ENCODE measurements around the gene ADAT3.
A peak's percentile ranks its signal among the peaks of the same experiment; 100 is the strongest.

The ADAT3 gene

DNA sequence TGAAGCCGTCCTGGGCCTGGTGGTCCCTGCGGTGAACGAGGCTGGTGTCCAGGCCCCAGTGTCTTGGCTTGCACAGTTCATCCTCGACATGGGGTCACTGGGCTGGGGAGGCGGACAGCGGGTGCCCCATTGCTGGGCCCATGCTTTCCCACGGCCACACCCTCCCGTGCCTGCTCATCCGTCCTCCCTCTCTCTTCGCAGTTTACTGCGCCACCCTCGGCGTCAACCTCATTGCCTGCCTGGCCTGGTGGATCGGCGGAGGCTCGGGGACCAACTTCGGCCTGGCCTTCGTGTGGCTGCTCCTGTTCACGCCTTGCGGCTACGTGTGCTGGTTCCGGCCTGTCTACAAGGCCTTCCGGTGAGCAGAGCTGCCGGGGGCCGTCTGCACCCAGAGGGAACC is 12.7 kb downstream of the ADAT3 start:
- no peak for DNase-seq

DNA sequence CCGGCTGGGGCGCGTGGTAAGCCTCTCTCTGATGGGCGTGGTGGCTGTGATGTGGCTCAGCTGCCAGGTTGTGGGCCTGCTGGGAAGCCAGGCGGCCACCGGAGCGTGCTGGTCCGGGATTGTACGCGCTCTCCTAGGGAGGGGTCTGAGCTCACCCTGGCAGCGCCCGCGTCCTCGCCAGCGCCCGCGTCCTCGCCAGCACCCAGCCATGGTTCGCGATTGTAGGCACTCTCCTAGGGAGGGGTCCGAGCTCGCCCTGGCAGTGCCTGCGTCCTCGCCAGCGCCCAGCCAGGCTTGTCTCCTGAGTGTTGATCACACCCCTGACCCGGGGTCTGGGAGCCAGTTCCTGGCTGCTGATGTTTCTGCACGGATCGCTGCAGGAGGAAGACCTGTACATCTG is 13.8 kb downstream of the ADAT3 start:
- no peak for DNase-seq

DNA sequence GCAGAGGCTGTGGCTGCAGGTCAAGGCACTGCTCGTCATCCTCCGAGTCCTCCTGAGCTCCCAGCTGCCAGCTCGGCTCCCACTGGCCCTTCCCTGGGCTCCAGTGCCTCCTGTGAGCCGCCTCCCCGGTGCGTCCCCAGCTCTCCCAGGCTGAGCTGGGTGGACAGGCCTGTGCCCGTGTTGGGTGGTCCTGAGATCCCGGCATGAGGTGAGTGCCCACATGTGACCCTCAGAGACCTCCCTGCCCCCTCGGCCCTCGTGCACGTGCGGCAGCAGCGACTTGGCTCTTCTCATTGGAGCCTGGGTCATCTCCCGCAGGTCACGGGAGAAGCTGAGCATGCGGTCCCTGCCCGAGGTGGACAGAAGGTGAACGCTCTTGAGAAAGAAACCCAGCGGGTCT is 15.4 kb downstream of the ADAT3 start:
- no peak for DNase-seq

DNA sequence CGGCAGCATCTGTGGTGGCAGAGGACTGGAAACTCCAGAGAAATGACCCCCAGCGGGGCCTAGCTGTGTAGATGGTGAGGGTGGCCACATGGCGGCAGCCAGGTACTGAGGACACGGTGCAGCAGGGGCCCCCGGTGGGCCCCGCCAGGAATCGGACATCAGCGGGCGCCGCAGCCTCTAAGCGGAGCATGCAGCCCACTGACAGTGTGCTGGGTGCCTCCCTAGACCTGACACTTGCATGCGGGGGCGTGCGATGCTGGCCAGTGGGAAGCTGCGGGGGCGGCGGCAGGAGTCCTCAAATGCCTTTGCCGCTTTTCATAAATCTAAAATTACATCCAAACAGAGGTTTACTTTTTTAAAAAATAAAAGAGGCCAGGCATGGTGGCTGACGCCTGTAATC is 16.1 kb downstream of the ADAT3 start:
- DNase-seq: no peak

DNA sequence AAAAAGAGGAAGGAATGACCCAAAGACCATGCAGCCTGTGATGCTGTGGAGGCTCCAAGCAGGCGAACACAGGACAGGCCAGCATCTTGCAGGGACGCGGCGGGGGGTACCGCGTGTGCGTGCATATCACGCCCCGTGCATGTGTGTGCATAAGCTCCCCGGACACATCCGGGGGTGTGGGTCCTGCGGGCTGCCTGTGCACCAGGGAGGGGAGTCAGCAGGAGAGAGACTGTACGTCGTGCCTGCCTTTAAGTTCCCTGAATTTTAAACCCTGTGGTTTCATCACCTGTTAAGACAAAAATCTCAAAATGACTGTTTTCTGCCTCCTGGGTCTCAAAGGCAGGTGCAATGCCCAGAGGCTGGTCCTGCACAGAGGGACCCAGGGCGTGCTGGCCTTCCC is 16.6 kb downstream of the ADAT3 start:
- no peak for DNase-seq

DNA sequence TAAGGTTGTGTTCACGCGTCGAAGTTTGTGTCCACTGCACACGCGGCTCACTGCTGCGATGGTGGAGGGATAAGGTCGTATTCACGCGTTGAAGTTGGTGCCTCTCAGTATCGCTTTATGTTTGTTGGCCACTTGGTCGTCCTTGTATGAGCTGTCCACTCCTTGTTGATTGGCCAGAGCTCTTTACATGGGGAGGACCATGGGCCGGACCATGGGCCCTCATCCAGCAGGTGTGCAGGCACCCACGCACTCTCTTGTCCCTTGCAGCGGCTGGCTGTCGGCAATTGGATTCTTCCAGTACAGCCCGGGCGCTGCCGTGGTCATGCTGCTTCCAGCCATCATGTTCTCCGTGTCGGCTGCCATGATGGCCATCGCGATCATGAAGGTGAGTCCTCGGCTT is 17.6 kb downstream of the ADAT3 start:
- DNase-seq: no peak

DNA sequence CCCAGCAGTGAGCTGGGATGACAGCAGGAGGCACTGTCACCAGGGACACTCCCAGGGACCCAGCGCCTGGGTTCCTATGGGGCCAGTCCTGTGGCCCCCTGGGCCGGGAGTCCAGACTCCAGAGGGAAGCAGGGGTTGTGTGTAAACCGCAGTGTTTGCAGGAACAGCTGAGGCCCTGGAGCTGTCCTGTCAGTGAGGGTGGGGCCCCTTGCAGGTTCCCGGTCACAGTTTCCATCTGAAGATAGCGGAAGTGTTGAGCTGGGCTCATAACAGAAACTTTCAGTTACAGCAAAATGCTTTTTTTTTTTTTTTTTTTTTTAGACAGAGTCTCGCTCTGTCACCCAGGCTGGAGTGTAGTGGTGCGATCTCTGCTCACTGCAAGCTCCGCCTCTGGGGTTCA is 18.1 kb downstream of the ADAT3 start:
- no peak for DNase-seq

DNA sequence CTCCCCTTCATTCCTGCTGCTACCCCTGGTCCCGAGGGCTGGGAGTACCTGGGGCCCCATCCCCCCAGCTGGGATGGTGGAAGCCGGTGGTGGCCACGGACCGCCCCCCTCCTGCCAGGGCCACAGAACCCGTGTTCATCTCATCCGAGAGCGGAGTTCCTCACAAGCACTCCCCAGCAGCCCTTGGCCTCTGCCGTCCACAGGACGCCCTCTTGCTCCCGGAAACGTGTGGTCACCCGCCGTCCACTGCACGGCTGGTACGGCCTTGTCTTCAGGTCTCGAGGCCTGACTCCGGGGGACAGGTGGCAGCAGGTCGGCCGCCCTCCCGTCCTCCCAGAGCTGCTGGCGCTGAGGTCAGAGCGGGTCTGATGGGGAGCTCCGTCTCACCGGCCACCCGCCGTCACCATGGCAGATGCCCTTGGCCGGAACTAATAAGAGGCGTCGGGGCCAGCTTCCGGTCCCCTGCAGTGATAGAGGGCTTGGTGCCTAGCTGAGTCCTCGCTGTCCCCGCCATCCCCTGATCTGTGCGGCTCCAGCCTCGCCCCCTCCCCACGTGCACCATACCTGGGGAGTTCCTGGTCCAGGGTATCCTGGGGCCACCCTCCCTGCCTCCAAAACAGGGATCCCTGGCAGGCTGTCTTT is 19.2 kb downstream of the ADAT3 start:
- DNase-seq: no peak

DNA sequence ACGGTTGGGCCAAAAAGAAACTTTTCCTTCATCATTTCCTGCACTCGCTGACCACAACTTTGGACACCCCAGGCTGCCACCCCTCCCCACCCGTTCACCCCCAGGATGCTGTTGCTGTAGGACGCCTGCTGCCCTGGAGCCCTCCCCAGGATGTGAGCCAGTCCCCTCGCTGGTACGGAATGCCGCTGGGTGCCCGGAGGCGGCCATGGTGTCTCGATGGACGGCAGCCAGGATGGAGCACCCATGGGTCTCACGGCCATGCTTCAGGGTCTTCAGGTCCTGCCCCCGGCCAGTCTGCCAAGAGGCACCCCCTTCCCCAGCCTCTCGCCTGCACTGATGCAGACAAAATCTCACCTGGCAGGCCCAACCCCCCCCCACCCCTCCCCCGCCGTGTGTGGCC is 20.3 kb downstream of the ADAT3 start:
- DNase-seq: no peak

DNA sequence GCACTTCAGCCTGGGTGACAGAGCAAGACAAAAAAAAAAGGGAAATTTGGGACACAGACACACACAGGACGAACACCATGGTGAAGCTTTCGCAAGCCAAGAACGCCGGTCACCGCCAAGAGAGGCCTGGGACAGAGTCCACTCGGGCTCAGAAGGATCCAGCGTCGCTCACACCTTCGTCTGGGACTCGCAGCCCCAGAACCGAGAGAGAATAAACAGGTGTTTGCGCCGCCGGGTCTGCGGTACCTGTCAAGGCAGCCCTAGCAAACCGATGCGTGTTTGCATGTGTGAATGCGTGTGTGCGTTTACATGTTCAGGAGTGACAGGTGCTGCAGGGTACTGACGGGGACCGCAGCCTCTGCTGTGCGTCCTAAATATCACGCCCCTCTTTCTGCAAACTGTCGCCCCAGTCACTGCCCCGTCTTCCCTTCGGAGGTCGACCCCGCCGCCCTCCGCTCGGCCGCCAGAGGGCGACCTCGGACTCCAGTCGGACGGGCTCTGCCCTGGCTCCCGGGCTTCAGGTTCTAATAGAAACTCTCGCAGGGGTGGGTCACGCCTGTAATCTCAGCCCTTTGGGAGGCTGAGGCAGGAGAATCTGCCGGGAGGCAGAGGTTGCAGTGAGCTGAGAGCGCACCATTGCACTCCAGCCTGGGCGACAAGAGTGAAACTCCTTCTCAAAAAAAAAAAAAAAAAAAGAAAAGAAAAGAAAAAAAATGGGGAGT is 24.0 kb downstream of the ADAT3 start:
- DNase-seq: peak; percentile 31

DNA sequence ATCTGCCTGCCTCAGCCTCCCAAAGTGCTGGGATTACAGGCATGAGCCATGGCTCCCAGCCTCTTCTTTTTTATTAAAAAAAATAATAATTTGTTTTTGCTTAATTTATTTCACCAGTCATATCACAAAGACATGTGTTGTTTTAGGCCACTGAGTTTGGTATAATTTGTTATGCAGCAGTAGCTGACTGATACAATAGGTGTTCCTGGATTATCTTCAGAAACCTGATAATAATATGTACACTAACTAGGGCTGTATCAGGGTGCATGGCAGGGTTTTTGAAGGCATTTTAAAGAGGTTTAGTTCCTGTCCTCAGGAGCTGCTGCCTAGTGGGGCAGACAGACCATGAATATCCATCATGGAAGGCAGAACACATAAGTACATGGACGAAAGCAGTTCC is 26.2 kb downstream of the ADAT3 start:
- no peak for DNase-seq

DNA sequence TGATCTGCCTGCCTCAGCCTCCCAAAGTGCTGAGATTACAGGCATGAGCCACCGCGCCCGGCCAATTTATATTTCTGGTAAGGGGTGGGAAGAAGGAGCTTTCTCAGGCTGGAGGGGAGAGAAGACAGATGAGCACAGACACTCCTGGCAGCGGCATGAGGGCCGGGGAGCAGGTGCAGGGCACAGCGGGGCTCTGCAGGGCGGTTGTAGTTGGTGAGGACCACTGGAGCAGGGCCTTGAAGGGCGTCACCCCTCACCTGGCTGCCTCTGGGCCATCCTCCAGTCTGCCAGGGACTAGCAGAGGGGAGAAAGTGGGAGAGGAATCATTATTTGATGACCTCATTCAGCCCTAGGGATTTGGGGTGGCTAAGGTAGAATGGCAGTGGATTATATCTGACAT is 27.2 kb downstream of the ADAT3 start:
- DNase-seq: no peak

DNA sequence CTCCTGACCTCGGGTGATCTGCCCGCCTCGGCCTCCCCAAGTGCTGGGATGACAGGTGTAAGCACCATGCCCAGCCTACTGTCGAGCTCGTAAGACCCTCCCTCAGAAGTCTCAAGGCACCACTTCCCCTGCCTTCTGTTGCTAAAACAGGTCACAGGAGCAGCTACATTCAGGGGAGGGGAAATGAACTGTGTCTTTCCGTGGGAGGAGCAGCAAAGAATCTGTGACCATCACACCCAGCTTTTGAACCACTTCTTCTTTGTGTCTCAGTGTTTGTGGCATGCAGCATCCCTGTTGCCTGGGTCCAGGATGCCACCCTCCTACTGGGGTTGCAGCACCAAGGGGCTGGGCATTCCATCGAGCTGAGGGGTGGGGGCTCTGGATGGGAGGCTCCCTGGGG is 28.0 kb downstream of the ADAT3 start:
- no peak for DNase-seq

DNA sequence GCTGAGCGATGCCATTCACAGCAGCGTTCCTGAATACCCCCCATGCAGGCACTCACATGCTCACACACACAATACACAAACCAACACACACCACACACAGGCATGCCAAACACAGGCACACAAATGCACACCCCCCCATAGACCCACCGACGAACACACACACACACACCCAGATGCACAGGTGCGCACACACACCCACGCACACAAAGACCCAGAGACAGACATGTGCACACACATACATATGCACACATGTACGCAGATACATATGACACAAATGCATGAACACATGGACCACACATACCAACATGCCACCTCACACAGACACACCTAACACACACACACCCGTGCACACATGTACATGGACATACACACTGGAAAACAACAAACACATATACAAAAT is 28.7 kb downstream of the ADAT3 start:
- no peak for DNase-seq

DNA sequence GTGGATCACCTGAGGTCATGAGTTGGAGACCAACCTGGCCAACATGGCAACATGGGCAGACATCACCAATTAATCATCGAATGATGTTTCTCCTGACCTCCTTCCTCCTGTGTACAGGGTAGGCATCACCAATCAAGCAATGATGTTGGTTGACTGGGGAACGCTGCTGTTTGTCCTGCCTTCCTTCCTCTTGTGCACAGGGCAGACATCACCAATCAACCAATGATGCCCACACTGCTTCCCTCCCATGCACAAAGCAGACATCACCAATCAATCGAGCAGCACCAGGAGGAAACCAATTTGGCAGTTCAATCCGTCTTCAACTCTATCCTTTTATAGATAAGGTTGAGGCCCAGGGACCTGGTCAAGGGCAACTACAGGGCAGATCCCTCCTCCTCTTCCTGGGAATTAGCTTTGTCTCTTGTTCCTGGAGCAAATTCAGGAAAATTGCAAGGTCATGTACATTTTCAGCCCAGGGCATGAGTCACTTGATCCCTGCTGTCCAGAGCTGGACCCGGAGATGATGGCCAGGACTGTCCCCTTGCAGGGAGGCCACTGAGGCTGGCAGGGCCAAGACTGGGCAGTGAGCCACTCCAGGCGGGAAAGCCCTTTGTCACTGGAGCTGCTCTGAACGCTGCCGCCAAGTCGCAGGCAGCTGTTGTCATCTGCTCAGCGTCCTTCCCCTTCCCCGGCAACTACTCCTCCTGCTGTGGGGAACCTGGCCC is 30.4 kb downstream of the ADAT3 start:
- DNase-seq: no peak

DNA sequence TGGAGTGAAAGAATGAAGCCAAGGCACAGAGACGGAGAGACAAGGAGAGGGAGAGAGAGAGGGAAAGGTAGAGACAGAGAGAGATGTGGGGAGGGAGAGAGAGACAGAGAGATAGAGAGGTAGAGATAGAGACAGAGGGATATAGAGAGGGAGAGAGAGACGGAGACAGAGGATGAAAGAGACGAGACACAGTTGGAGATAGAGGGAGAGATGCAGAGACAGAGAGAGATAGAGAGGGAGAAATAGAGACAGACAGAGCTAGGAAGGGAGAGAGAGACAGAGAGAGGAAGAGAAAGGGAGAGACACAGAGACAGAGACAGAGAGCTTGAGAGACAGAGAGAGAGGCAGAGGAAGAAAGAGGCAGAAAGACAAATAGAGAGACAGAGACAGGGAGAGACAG is 31.2 kb downstream of the ADAT3 start:
- DNase-seq: no peak

DNA sequence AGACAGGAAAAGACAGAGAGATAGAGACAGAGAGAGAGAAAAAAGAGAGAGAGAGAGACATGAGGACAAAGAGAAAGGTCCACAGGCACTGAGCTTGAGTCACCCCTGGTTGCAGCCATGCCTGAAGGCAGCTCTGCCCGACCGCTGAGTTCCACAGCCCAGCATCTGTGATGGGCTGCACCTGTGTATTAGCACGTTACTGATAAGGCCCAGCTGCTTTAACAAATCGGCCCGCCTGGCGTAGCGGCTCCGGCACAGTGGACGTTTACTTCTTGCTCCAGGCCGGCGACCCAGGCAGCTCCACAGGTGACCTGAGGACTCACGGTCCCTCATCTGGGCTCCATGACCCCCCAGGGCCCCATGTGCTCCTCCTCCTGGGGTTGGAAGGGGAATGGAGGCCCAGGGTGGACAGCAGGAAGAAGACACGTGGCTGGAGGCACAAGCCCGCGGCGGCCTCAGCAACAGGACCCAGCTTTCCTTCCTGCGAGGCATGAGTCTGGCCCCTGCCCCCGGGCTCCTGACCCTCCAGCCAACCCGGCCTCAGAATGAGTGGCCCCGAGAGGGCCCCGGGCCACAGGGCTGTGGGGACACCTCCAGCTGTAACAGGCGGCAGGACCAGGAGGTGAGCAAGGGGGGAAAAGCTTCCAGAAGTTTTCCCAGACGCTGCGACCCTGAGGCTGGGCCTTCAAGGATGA is 31.9 kb downstream of the ADAT3 start:
- no peak for DNase-seq

DNA sequence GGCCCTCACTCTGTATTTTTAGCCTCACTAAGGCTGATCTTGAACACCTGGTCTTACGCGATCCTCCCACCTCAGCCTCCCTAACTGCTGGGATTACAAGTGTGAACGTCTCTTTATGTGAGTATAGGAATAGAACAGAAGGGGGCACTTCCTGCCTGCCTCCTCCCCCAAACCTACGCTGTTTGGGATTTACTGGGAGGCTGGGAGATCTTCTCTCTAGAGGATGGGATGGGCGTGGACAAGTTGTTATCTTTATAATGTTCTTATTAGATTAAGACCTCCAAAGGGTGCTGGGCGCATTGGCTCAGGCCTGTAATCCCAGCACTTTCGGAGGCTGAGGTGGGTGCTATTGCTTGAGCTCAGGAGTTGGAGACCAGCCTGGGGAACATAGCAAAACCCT is 32.9 kb downstream of the ADAT3 start:
- DNase-seq: no peak

DNA sequence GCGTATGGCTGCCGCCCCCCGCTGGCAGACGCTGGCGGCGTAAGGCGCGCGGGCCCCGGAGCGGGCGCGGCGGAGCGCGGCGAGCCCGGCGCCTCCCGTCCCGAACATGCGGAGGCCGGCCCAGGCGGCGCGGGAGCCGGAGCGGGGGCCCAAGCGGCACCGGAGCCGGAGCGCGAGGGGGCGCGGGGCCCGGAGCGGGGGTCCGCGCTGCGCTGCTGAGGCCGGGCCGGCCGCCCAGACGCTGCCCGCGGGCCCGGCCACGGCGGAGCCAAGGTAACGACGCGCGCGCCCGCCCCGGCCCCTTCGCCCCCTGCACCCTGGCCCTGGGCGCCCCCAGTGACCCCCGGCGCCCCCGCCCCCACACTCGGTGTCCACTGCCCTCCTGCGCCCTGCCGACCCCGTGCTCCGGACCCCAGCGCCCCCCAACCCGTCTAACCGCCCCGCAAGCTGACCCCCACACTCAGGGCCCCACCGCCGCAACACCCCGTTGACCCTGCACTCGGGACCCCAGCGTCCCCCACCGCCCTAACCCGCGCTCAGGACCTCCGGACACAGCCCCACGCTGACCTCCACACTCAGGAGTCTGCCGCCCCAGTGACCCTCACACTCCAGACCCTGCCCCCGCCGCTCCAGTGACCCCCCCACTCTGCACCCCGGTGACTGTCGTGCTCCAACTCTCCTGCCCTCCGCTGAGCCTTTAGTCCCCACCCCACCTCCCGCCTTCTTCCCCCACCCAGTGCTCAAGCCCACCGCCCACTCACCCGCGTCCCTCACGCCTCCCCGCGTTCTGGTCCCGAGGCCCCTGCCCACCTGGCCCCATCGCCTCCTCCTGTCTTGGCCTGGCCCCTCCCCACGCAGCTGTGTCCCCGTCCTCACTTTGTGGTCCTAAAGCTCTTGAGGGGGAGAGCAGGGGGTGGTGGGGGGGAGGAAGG is 36.2 kb downstream of the ADAT3 start, which contains the start of gene CSNK1G2:
Gene CSNK1G2 (plus strand): TSS at position 27 of the 932 bp plus-strand sequence. CDS start 28,601 bp downstream, outside the sequence.
- no peak for DNase-seq

DNA sequence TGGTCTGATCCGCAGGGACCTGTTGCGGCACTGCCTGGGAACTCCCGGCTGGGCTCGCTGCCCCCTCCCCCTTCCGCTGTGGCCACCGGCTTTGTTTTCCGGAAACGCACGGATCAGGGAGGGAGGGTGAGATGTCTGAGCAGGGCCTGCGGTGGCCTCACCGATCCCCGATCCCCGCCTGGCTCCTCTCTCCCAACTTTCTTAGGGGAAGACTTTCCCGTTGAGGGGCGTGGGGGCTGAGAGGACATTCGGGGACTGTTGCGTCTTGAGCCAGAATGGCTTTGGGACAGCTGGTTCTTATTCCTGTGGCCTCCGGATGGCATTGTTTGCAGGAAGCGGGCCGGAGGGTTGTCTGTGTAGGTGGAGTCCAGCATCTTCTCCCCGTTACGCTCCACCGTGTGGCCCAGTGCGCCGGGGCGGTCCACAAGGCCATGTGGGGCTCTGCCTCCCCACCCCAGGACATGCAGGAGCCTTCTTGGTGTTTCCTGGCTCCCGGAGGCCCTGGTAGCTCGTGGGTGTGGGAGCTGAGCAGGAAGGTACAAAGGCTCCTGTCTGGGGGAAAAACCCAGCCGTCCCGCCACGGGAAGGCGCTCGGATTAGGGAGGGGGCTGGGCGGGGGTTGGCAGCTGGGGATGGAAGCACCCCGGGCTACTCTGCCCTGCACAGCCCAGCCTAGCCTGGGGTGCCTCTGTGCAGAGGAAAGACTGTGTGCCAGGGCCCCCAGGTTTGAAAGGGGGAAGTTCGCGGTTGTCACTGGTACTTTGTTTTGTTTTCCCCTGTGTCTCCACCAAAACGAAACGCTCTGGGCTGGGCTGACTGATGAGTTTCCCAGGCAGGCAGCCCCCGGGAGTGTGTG is 37.1 kb downstream of the ADAT3 start:
- peak; percentile 1 for DNase-seq

DNA sequence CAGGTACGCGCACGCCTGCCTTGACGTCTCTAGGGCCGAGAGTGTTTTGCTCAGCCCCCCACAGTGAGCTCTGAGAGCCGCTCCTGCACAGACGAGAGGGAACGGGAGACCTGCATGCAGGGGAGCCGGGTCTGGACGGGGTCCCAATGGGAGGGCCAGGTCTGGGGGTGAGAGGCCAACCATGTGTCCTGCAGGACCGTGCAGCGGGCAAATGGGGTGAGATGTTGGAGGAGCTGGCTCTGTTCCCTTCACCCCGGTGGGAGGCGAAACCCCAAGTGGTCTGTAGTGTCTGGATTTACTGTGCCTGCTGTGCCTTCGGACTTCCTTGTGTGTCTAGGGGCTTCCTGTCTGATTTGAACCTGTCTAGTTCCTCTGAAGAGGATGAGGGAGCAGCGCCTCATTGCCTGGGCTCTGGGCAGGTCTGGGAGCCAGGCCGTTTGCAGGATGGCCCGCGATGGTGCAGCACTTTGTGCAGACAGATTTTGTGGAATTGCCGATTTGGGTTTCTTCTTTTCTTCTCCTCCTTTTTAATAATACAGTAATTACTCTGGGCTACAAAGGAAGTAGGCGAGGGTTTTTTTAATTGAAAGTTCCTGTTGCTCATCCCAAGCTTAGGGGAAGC is 37.8 kb downstream of the ADAT3 start:
- no peak for DNase-seq
